Mammary epithelial cell (primary cell): Measurements from ENCODE around the gene HOXC13.

ENCODE experiments used
- CTCF ChIP-seq, 2 donors: IDR thresholded peaks in 1 of 2; conservative IDR thresholded peaks in 1 of 2; 2 replicates each; pipeline ENCODE4 v1.5.1; 2011 to 2012; ENCODE audit warnings: inconsistent platforms in 2 of 2, low read length in 2 of 2, mild to moderate bottlenecking in 2 of 2, control low read depth in 1 of 2, low read depth in 1 of 2; ENCODE audit not compliant: insufficient read depth in 1 of 2; ENCODE audit errors: extremely low read depth in 1 of 2
- EZH2 ChIP-seq: IDR thresholded peaks from 2 replicates; pipeline ENCODE4 v1.6.1; 2012; ENCODE audit warnings: low read length, inconsistent platforms, borderline replicate concordance

GRCh38 chr12:53955776-53956250 is 17.2 kb downstream of the HOXC13 start:
- peak; percentile 53 for TF ChIP-seq EZH2
- TF ChIP-seq CTCF (conservative IDR thresholded peaks at IDR 0.05 in 1 of 2, IDR thresholded peaks at IDR 0.05 in 1 of 2; ENCODE audit: extremely low read depth in 1 of 2, insufficient read depth in 1 of 2, low read depth in 1 of 2, low read length in 2 of 2), result no peak
